ENCODE results near the gene CARS1.
A peak's percentile ranks its signal among the peaks of the same experiment; 100 is the strongest.

Gene CARS1

GRCh38 chr11:2952290-2952689 is 104.9 kb downstream of the CARS1 start:
- no peak for ATAC-seq

GRCh38 chr11:2951231-2952110 is 105.8 kb downstream of the CARS1 start:
- peak in 1 of 2 donors; percentile 43 for ATAC-seq

All from activated CD4-positive, CD25-positive, alpha-beta regulatory T cell treated with anti-CD3 and anti-CD28 coated beads, Interleukin-2, amount 50 U/mL, for 24 hours (primary cell).